Esophagus (tissue), 2 donors: Measurements from ENCODE around the gene KCTD5. TPM values are rescaled to one million over a fixed set of nuclear protein-coding genes. Genes with fewer than 3 reads are reported as not detected.
"Not testable (repeated sequence)": the region's sequence is repeated elsewhere in the genome, so short reads cannot be mapped to it uniquely, and the experiment has no call there.

Source experiments
- H3K27ac ChIP-seq, 2 donors: one replicate each; pipeline ENCODE4 v1.5.1; 2013; ENCODE audit warnings: low read depth in 2 of 2, mild to moderate bottlenecking in 2 of 2, inconsistent platforms in 1 of 2, low read length in 1 of 2, moderate library complexity in 1 of 2
- H3K27me3 ChIP-seq, 2 donors: one replicate each; pipeline ENCODE4 v1.6.1; 2013; ENCODE audit warnings: low read length in 2 of 2, control low read depth in 1 of 2, mild to moderate bottlenecking in 1 of 2; ENCODE audit not compliant: insufficient read depth in 2 of 2, control insufficient read depth in 1 of 2
- H3K36me3 ChIP-seq, 2 donors: one replicate each; pipeline ENCODE4 v1.6.1; 2013; ENCODE audit warnings: low read length in 1 of 2; ENCODE audit not compliant: control insufficient read depth in 2 of 2, insufficient read depth in 2 of 2
- H3K4me1 ChIP-seq, 2 donors: one replicate each; pipeline ENCODE4 v1.6.1; 2013; ENCODE audit warnings: low read length in 1 of 2; ENCODE audit not compliant: control insufficient read depth in 2 of 2, insufficient read depth in 2 of 2
- H3K4me3 ChIP-seq, 2 donors: one replicate each; pipeline ENCODE4 v1.5.1; 2013; ENCODE audit warnings: low read length in 2 of 2, mild to moderate bottlenecking in 2 of 2, low read depth in 1 of 2, moderate library complexity in 1 of 2
- H3K9me3 ChIP-seq, 2 donors: one replicate each; pipeline ENCODE4 v1.6.1; 2013; ENCODE audit warnings: mild to moderate bottlenecking in 2 of 2, low read depth in 1 of 2, low read length in 1 of 2, moderate library complexity in 1 of 2; ENCODE audit not compliant: control insufficient read depth in 2 of 2, insufficient read depth in 1 of 2
- WGBS, 2 donors: extraction: QIAGEN DNeasy Blood & Tissue Kit; methylation state at CpG; one replicate each; pipeline ENCODE4 v1.1.7; 2013; 5-methylcytosine and 5-hydroxymethylcytosine counted together
- polyA plus RNA-seq, 2 donors: library from polyadenylated mRNA; stranded (reverse); fragments of 200-250 nt; gene quantifications; one replicate each; pipeline ENCODE4 v1.2.3, GENCODE V29; 2013
- donor health status: healthy with polysubstance abuse.
- donor health status: Bipolar disorder and iron deficiency.

Gene KCTD5
- polyA plus RNA-seq, 2 donors: 23.1 to 25.4 TPM

GRCh38 chr16:2683041-2683440 lies 718 bp downstream of the KCTD5 start:
- H3K36me3 ChIP-seq, H3K27me3 ChIP-seq, H3K4me1 ChIP-seq, H3K9me3 ChIP-seq: not testable (repeated sequence)
- Histone ChIP-seq H3K27ac (peak overlapping the region; percentile 81 to 88), H3K4me3 (peak overlapping the region; percentile 92 to 97)
- 6 to 10% methylated on average over 13 of the region's 13 CpGs for WGBS, 2 donors

DNA sequence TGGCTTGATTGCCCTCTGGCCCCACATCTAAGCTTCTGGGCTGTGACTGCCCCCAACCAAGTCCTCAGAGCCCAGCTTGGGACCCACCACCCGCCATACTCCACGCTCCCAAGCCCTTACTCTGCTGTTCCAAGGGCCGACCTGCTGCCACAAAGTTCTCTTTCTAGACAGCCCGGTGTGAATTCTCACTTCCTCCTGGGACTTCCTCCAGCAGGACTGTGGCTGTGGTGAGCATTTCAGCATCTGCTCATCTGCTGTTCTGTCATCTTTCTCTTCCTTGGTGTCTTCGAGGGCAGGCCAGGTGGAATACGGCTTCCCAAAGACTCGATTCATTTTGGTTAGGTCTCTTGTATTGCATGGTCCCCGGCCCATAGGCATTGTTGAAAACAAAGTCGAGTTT lies 3.8 kb downstream of the KCTD5 start:
- no CpG with 5 or more reads among the region's 9 CpGs for WGBS, 2 donors
- H3K4me1 ChIP-seq, H3K27me3 ChIP-seq, H3K27ac ChIP-seq, H3K9me3 ChIP-seq, H3K4me3 ChIP-seq: not testable (repeated sequence)
- peaks cover 0 to 12% of the 10 kb centered on the region in 2 donors for H3K36me3 ChIP-seq

- peaks cover 0 to 7% of the 10 kb centered on the region in 2 donors for H3K4me1 ChIP-seq
- WGBS, 2 donors: 74 to 78% methylated on average over 20 of the region's 20 CpGs
Observed at GRCh38 chr16:2686912-2687507, 4.7 kb downstream of the KCTD5 start.

GRCh38 chr16:2687531-2688308 lies 5.4 kb downstream of the KCTD5 start:
- Histone ChIP-seq H3K4me1 (peaks cover 0 to 7% of the 10 kb centered on the region in 2 donors), H3K9me3 (no peaks in the 10 kb centered on the region), H3K27ac (no peak overlapping the region), H3K27me3 (no peaks in the 10 kb centered on the region), H3K36me3 (peaks cover 0 to 24% of the 10 kb centered on the region in 2 donors), H3K4me3 (no peak overlapping the region)
- WGBS, 2 donors: 82 to 88% methylated on average over 19 of the region's 19 CpGs

More at GRCh38 chr16:2686912-2687507, 4.7 kb downstream of the KCTD5 start:
- H3K9me3 ChIP-seq: no peaks in the 10 kb centered on the region
- H3K27me3 ChIP-seq: no peaks in the 10 kb centered on the region
- H3K27ac ChIP-seq: peak overlapping the region in 1 of 2 donors; percentile 21
- H3K4me3 ChIP-seq: no peak overlapping the region
- H3K36me3 ChIP-seq: peaks cover 0 to 20% of the 10 kb centered on the region in 2 donors

DNA sequence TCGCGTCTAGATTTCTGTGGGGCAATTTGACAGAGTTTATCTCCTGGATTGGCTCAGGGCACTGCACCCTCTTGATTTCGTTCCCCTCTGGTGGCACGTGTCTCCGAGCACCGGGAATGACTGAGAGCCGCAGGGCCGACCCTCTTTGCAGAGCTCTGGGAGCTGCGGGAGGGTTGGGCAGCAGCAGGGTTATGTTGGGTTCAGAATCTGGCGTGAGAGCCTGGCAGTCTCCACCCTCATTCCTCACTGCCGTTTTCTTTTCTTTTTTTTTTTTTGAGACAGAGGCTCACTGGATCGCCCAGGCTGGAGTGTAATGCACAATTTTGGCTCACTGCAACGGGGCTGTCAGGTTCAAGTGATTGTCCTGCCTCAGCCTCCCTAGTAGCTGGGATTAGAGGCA lies 7.1 kb downstream of the KCTD5 start:
- H3K27ac ChIP-seq, H3K4me1 ChIP-seq, H3K9me3 ChIP-seq, H3K27me3 ChIP-seq, H3K4me3 ChIP-seq: not testable (repeated sequence)
- 52 to 58% methylated on average over 2 to 4 of the region's 13 CpGs for WGBS, 2 donors
- peaks cover 0 to 24% of the 10 kb centered on the region in 2 donors for H3K36me3 ChIP-seq

DNA sequence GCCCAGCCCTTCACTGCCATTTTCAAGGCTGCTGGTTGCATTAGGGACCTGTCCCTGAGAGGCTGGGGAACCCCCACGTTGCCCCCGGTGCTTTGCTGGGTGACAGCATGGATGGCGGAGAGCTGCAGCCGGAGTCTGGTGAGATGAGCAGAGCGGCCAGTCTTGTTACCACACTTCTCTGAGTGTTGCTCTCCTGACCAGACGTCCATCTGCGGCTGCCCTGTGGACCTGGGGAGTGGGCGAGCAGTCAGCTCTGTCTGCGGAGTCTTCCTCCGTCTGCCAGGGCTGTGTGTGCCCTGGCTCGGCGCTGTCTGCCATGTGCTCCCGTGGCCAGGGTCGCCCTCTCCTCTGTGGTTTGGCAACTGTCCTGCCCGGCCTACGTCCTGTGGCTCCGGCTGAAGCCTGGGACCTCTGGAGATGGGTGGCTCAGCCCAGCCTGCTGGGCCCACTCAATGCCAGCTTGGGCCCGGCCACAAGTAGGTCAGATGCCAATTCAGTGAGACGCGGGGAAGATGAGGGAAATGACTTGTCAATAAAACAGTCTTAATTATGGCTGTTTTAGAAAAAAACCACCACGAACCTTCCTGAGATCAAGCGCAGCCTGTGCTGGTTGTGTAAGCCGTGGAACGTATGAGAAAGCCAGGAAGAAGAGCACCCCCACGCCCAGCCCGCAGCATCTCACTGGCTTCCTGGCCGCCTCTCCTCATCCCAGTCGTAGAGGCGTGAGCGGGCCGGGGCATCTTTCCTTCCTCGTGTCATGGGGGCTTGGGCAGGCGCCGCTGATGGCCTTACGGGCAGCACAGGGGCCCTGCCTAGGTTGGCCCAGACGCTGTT lies 7.9 kb downstream of the KCTD5 start:
- Histone ChIP-seq H3K27me3 (no peaks in the 10 kb centered on the region), H3K27ac (no peak overlapping the region), H3K36me3 (peaks cover 0 to 24% of the 10 kb centered on the region in 2 donors), H3K4me3 (no peak overlapping the region), H3K4me1 (peaks cover 3 to 7% of the 10 kb centered on the region in 2 donors), H3K9me3 (no peaks in the 10 kb centered on the region)
- WGBS, 2 donors: 88% methylated on average over 36 of the region's 36 CpGs

DNA sequence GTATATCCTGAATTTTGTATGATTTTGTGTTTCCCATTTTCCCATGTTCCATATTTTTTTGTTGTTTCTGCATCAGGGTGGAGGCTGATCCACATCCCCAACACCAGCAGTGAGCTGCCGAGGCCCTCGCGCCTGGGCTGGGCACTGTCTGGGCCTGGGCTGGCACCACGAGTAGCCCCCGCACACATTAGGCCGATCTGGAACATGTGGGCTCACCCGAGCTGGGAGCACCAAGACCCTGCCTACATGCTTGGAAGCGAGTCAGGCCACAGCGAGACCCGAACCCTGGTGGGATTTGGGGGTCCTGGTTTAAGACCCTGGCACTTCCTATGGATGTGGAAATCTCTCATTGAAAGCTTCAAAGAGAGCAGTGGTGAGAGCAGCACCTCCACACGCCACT lies 8.5 kb downstream of the KCTD5 start:
- peaks cover 0 to 24% of the 10 kb centered on the region in 2 donors for H3K36me3 ChIP-seq
- H3K4me3 ChIP-seq: no peak overlapping the region
- peaks cover 3 to 7% of the 10 kb centered on the region in 2 donors for H3K4me1 ChIP-seq
- WGBS, 2 donors: 94 to 95% methylated on average over 11 of the region's 11 CpGs
- no peaks in the 10 kb centered on the region for H3K9me3 ChIP-seq
- H3K27me3 ChIP-seq: no peaks in the 10 kb centered on the region
- H3K27ac ChIP-seq: no peak overlapping the region

GRCh38 chr16:2691491-2692248 lies 9.3 kb downstream of the KCTD5 start:
- H3K4me1 ChIP-seq: peaks cover 3 to 7% of the 10 kb centered on the region in 2 donors
- H3K4me3 ChIP-seq: no peak overlapping the region
- peaks cover 0 to 25% of the 10 kb centered on the region in 2 donors for H3K36me3 ChIP-seq
- WGBS, 2 donors: 83 to 84% methylated on average over 29 of the region's 29 CpGs
- no peaks in the 10 kb centered on the region for H3K27me3 ChIP-seq
- no peak overlapping the region for H3K27ac ChIP-seq
- H3K9me3 ChIP-seq: no peaks in the 10 kb centered on the region
